ENCODE measurements around the gene PRKACA. TPM values are rescaled to one million over a fixed set of nuclear protein-coding genes. Genes with fewer than 3 reads are reported as not detected.

Gene PRKACA
- total and polyA plus RNA-seq, 2 donors (not counting 3 experiments of a cell fraction or from before 2014, with no cell fraction given), result 44.2 to 97.5 TPM

- DNase-seq (ENCODE audit: low read depth, low spot score), result peak; percentile 48
- CTCF ChIA-PET, result no interaction called here
- no peak overlapping the region for H3K9ac ChIP-seq (replicated peaks; ENCODE audit: extremely low read depth, insufficient read depth, low read length)
These were observed 28.2 kb downstream of the PRKACA start for GRCh38 chr19:14089412-14089661.

More at GRCh38 chr19:14089412-14089661, 28.2 kb downstream of the PRKACA start:
- peak overlapping the region; percentile 3 for H2AFZ ChIP-seq (ENCODE audit: low read depth, low read length)
- H3K27ac ChIP-seq (ENCODE audit: insufficient read depth, low read depth, low read length), result no peak overlapping the region
- TF ChIP-seq POLR2AphosphoS5 (IDR thresholded peaks at IDR 0.05; ENCODE audit: insufficient read depth, low read depth, low read length) (no peak), CTCF (IDR thresholded peaks at IDR 0.05; ENCODE audit: extremely low read depth in 1 of 2, insufficient read depth in 1 of 2, low read depth in 1 of 2, low read length in 2 of 2) (peak in 1 of 2 donors; percentile 33), EZH2 (IDR thresholded peaks at IDR 0.05; ENCODE audit: borderline replicate concordance, low read depth, low read length, severe bottlenecking) (no peak), FOS (IDR thresholded peaks at IDR 0.05; ENCODE audit: borderline replicate concordance, insufficient read depth, low read length) (no peak), GATA2 (IDR thresholded peaks at IDR 0.05; ENCODE audit: insufficient read depth, insufficient read length, low read depth, low read length) (no peak)
- no peaks in the 10 kb centered on the region for H3K27me3 ChIP-seq (ENCODE audit: control insufficient read depth in 2 of 2, insufficient read depth in 2 of 2, low read length in 2 of 2)
- FAIRE-seq, result no peak
- peaks cover 3% of the 10 kb centered on the region for H3K9me3 ChIP-seq (replicated peaks; ENCODE audit: control insufficient read depth, insufficient read depth, low read length)
- peaks cover 9% of the 10 kb centered on the region for H3K4me1 ChIP-seq (ENCODE audit: control insufficient read depth, extremely low read depth, insufficient read depth, low read length)
- dilution Hi-C loops (cut with MboI; ENCODE audit: extremely low pct_ligation_motif_present, low sequenced_read_pairs) (no loop called here), intact Hi-C loops (cut with micrococcal nuclease) (no loop called here)
- POLR2A ChIA-PET, result interaction anchor here (1.2 kb wide), 1 partner anchor 8 kb away, joined by 4 read pairs; no protein-coding TSS in a partner anchor
- BruUV-seq (replicated peaks), result no TSS peak
- H3K36me3 ChIP-seq (ENCODE audit: control insufficient read depth in 2 of 2, extremely low read depth in 1 of 2, insufficient read depth in 2 of 2, low read length in 2 of 2), result peaks cover 0 to 9% of the 10 kb centered on the region in 2 experiments
- no peaks in the 10 kb centered on the region for H3K79me2 ChIP-seq (ENCODE audit: control insufficient read depth, insufficient read depth, low read length)
- H4K20me1 ChIP-seq (replicated peaks; ENCODE audit: control insufficient read depth, extremely low read depth, insufficient read depth, low read length), result no peaks in the 10 kb centered on the region
- H3K4me2 ChIP-seq (ENCODE audit: insufficient read depth, low read length), result peak overlapping the region; percentile 37
- no peaks in the 10 kb centered on the region for H3K9me1 ChIP-seq (replicated peaks; ENCODE audit: control insufficient read depth, extremely low read depth, insufficient read depth, low read length)
- H3K4me3 ChIP-seq (replicated peaks in 1 of 3; ENCODE audit: insufficient read depth in 1 of 3, low read depth in 1 of 3, low read length in 3 of 3), result peak overlapping the region; percentile 6 to 52 (median 19)

Data from endothelial cell of umbilical vein (primary cell).